GM21825 (cell line): Measurements from ENCODE around the gene LDLRAD4.
"Not testable (repeated sequence)": the region's sequence is repeated elsewhere in the genome, so short reads cannot be mapped to it uniquely, and the experiment has no call there.

ENCODE experiments used
- ATAC-seq: cut with Tn5 transposase; IDR thresholded peaks from one replicate; pipeline ENCODE4 v1.9.1; 2021; ENCODE audit warnings: mild to moderate bottlenecking, moderate library complexity; ENCODE audit not compliant: unreplicated experiment

The LDLRAD4 gene

DNA sequence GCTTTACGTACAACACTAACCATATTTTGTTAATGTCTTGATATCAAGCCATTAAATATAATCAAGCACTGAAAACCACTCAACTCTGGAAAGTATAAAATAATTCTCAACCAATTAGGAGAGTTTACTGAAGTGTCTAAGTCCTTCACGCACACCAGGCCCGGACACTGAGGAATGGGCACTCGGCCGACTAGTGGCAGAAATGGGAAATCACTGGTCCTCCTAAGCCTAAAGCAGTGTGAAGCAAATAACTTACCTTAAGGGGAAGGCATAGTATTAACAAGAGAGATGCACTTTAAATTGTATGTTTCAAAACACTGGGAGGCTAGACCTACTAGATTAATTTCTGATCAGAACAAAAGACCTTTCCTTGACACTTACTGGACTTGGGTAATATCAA, 462.1 kb downstream of the LDLRAD4 start:
- ATAC-seq, result no peak

GRCh38 chr18:13681701-13682100, 463.1 kb downstream of the LDLRAD4 start:
- ATAC-seq, result no peak

GRCh38 chr18:13684546-13684945, 466.0 kb downstream of the LDLRAD4 start:
- ATAC-seq, result no peak

DNA sequence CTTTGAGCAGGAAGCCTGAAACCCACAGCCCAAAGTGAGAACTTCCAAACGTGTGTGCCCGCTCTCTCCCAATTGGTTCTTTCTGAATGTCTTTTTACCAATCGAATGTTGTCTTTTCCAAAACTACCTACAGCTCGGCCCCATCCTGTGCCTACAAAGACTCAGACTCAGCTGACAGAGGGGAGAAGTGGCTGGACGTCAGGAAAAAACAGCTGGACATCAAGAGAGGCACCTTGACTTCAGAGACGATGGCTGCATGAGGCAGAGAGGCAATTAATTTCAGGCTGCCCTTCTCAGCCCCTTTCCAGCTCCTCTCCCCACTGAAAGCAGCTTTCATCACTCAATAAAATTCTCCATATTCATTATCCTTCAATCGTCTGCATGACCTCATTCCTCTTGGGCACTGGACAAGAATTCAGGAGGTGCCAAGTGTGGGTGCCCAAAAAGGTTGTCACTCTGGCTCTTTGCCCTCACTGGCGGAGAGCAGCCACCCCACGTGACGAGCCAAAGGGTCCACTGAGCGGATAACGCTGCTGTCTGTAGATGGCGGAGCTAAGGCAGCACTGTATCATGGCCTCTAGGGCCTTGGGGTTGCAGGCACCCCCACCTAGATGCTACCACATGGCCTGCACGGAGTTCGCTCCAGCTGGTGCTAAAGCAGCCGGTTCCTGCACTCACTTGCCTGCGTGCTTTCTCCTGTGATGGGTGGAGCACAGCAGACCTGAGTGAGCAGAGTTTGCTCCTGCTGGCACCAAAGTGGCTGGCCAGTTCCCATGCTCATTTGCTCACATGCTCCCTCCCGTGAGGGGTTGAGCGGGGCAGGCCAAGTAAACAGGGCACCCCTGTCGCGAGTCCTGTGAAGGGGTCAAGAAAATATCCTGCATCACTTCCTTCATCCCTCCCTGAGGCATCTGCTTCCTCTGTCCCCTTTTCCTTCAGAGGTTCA, 469.9 kb downstream of the LDLRAD4 start:
- ATAC-seq, result no peak

DNA sequence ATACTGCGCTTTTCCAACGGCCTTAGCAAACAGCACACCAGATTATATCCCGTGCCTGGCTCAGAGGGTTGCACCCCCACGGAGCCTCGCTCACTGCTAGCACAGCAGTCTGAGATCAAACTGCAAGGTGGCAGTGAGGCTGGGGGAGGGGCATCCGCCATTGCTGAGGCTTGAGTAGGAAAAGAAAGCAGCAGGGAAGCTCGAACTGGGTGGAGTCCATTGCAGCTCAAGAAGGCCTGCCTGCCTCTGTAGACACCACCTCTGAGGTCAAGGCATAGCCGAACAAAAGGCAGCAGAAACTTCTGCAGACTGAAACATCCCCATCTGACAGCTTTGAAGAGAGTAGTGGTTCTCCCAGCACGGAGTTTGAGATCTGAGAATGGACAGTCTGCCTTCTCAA, 471.5 kb downstream of the LDLRAD4 start:
- not testable (repeated sequence) for ATAC-seq

- ATAC-seq, result not testable (repeated sequence)
Observed at GRCh38 chr18:13695337-13695736, 476.8 kb downstream of the LDLRAD4 start.

DNA sequence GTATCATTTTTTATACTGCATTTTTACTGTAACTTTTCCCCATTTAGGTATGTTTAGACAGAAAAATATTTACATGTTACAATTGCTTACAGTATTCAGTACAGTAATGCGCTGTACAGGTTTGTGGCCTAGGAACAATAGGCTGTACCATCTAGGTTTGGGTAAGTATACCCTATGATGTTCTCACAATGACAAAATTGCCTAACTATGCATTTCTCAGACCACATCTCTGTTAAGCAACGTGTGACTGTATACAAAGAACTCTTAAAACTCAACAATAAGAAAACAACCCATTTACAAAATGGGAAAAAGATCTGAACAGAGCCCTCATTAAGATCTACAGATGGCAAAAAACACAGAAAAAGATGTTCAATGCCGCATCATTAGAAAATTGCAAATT, 478.4 kb downstream of the LDLRAD4 start:
- ATAC-seq, result no peak

DNA sequence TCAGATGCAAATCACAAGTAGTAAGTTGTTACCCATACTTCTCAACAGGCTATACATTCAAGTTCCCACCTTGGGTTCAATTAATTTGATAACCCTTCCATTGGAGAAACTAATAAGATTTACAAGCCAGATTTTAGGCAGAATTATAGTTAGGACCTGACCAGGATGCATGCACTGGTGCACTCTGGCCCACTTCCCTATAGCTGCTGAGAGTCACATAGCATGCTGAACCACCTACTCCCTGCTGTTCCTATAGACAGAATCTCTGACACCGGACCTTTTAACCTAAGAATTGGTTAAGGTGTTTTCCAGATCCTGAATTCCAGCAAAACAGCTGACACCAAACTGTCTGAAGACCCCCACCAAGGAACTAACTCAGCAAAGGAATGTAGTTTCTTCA, 481.6 kb downstream of the LDLRAD4 start:
- no peak for ATAC-seq
